H9 (cell line): Measurements from ENCODE around the gene CD320. TPM values are rescaled to one million over a fixed set of nuclear protein-coding genes. Genes with fewer than 3 reads are reported as not detected.

Experiments
- DNase-seq: peaks from one replicate; pipeline ENCODE4 v3.0.0-alpha.2; 2017
- H2AFZ ChIP-seq: one replicate; pipeline ENCODE4 v1.6.1; 2013; ENCODE audit warnings: mild to moderate bottlenecking, low read length, control low read depth, moderate library complexity
- H2AK5ac ChIP-seq: 2 replicates; pipeline ENCODE4 v1.6.1; 2013; ENCODE audit warnings: low read length, control low read depth, mixed read lengths; ENCODE audit not compliant: insufficient read length
- H2BK120ac ChIP-seq: one replicate; pipeline ENCODE4 v1.6.1; 2013; ENCODE audit warnings: low read depth, mild to moderate bottlenecking, low read length, control low read depth, inconsistent platforms; ENCODE audit not compliant: poor library complexity, severe bottlenecking
- H2BK12ac ChIP-seq: 2 replicates; pipeline ENCODE4 v1.6.1; 2013; ENCODE audit warnings: low read length, control low read depth, mixed read lengths, low read depth; ENCODE audit not compliant: insufficient read length
- H2BK15ac ChIP-seq: 2 replicates; pipeline ENCODE4 v1.6.1; 2013; ENCODE audit warnings: low read depth, low read length, control low read depth
- H2BK20ac ChIP-seq: one replicate; pipeline ENCODE4 v1.6.1; 2013; ENCODE audit warnings: low read depth, mild to moderate bottlenecking, low read length, control low read depth, inconsistent platforms; ENCODE audit not compliant: poor library complexity, severe bottlenecking
- H2BK5ac ChIP-seq: 2 replicates; pipeline ENCODE4 v1.6.1; 2013; ENCODE audit warnings: low read length, control low read depth, mixed read lengths; ENCODE audit not compliant: insufficient read length
- H3K14ac ChIP-seq: 2 replicates; pipeline ENCODE4 v1.6.1; 2013; ENCODE audit warnings: low read length, control low read depth; ENCODE audit not compliant: insufficient read depth
- H3K18ac ChIP-seq: 2 replicates; pipeline ENCODE4 v1.6.1; 2013; ENCODE audit warnings: low read depth, mild to moderate bottlenecking, mixed read lengths, low read length, control low read depth; ENCODE audit not compliant: insufficient read length
- H3K23ac ChIP-seq: 2 replicates; pipeline ENCODE4 v1.6.1; 2013; ENCODE audit warnings: low read length, control low read depth, mixed read lengths, low read depth; ENCODE audit not compliant: insufficient read length
- H3K23me2 ChIP-seq: 2 replicates; pipeline ENCODE4 v1.6.1; 2013; ENCODE audit warnings: low read depth, mild to moderate bottlenecking, mixed read lengths, low read length, control low read depth; ENCODE audit not compliant: insufficient read length, poor library complexity, severe bottlenecking
- H3K27ac ChIP-seq: 2 replicates; pipeline ENCODE4 v1.5.1; 2013; ENCODE audit warnings: low read length, control low read depth, mixed read lengths, low read depth; ENCODE audit not compliant: insufficient read length
- H3K27me3 ChIP-seq: 2 replicates; pipeline ENCODE4 v1.6.1; 2013; ENCODE audit warnings: low read length, control low read depth, inconsistent platforms; ENCODE audit not compliant: insufficient read depth
- H3K4ac ChIP-seq: 2 replicates; pipeline ENCODE4 v1.6.1; 2013; ENCODE audit warnings: low read depth, mild to moderate bottlenecking, control low read depth, inconsistent platforms, low read length, moderate library complexity
- H3K4me1 ChIP-seq: 2 replicates; pipeline ENCODE4 v1.6.1; 2013; ENCODE audit warnings: low read length, control low read depth, inconsistent platforms; ENCODE audit not compliant: insufficient read depth
- H3K4me2 ChIP-seq: 2 replicates; pipeline ENCODE4 v1.6.1; 2013; ENCODE audit warnings: low read length, control low read depth, mixed read lengths; ENCODE audit not compliant: insufficient read length, insufficient read depth
- H3K56ac ChIP-seq: 2 replicates; pipeline ENCODE4 v1.6.1; 2013; ENCODE audit warnings: low read depth, mild to moderate bottlenecking, mixed read lengths, low read length, control low read depth; ENCODE audit not compliant: insufficient read length
- H3K79me1 ChIP-seq: 2 replicates; pipeline ENCODE4 v1.6.1; 2013; ENCODE audit warnings: low read depth, mild to moderate bottlenecking, moderate library complexity, low read length, control low read depth, inconsistent platforms; ENCODE audit not compliant: insufficient read depth, poor library complexity, severe bottlenecking
- H3K79me2 ChIP-seq: 2 replicates; pipeline ENCODE4 v1.6.1; 2013; ENCODE audit warnings: low read length, control low read depth, inconsistent platforms; ENCODE audit not compliant: insufficient read depth
- H3K9ac ChIP-seq: 2 replicates; pipeline ENCODE4 v1.6.1; 2013; ENCODE audit warnings: low read length, control low read depth, mixed read lengths; ENCODE audit not compliant: insufficient read length; ENCODE audit errors: extremely low read depth
- H3K9me3 ChIP-seq: one replicate; pipeline ENCODE4 v1.6.1; 2013; ENCODE audit warnings: low read depth, low read length, inconsistent platforms; ENCODE audit not compliant: control insufficient read depth
- H3T11ph ChIP-seq: one replicate; pipeline ENCODE4 v1.6.1; 2013; ENCODE audit warnings: mild to moderate bottlenecking, low read length, control low read depth, inconsistent platforms
- H4K20me1 ChIP-seq: one replicate; pipeline ENCODE4 v1.6.1; 2013; ENCODE audit not compliant: control insufficient read depth, insufficient read length, insufficient read depth
- H4K5ac ChIP-seq: 2 replicates; pipeline ENCODE4 v1.6.1; 2013; ENCODE audit warnings: low read depth, mild to moderate bottlenecking, mixed read lengths, low read length, control low read depth; ENCODE audit not compliant: insufficient read length
- H4K8ac ChIP-seq: replicated peaks from 2 replicates; pipeline ENCODE4 v1.6.1; 2013; ENCODE audit warnings: low read length, control low read depth, mixed read lengths, low read depth; ENCODE audit not compliant: insufficient read length
- H4K91ac ChIP-seq: 2 replicates; pipeline ENCODE4 v1.6.1; 2013; ENCODE audit warnings: low read depth, mild to moderate bottlenecking, moderate library complexity, mixed read lengths, low read length, control low read depth; ENCODE audit not compliant: insufficient read length
- H3K27ac Mint-ChIP-seq, 3 experiments: 2 replicates in 2 of 3; 3 replicates in 1 of 3; pipeline ENCODE4 v1.8.0; 2020 to 2021; ENCODE audit warnings: mixed read lengths in 3 of 3, mild to moderate bottlenecking in 1 of 3, moderate library complexity in 1 of 3
- H3K27me3 Mint-ChIP-seq: 2 replicates; pipeline ENCODE4 v1.8.0; 2021; ENCODE audit warnings: low read depth, mild to moderate bottlenecking, moderate library complexity, mixed read lengths
- H3K36me3 Mint-ChIP-seq, 3 experiments: 2 replicates in 2 of 3; 3 replicates in 1 of 3; pipeline ENCODE4 v1.8.0; 2020 to 2021; ENCODE audit warnings: low read depth in 3 of 3, mixed read lengths in 3 of 3; ENCODE audit not compliant: insufficient read depth in 1 of 3
- H3K4me1 Mint-ChIP-seq, 2 experiments: 2 replicates each; pipeline ENCODE4 v1.8.0; 2020; ENCODE audit warnings: mixed read lengths in 2 of 2
- H3K4me3 Mint-ChIP-seq, 2 experiments: 2 replicates in 1 of 2; 3 replicates in 1 of 2; pipeline ENCODE4 v1.8.0; 2020 to 2021; ENCODE audit warnings: mild to moderate bottlenecking in 2 of 2, mixed read lengths in 2 of 2, moderate library complexity in 1 of 2
- H3K9me3 Mint-ChIP-seq, 2 experiments: 2 replicates in 1 of 2; 3 replicates in 1 of 2; pipeline ENCODE4 v1.8.0; 2020; ENCODE audit warnings: mild to moderate bottlenecking in 2 of 2, mixed read lengths in 2 of 2, moderate library complexity in 1 of 2
- CTCF ChIP-seq: fragments of 200-600 bp; sonication (generic); conservative IDR thresholded peaks from 3 replicates; pipeline ENCODE4 v1.8.0; 2021; ENCODE audit warnings: antibody characterized with exemption, mild to moderate bottlenecking
- WGBS: extraction: QIAGEN DNeasy Blood & Tissue Kit; methylation state at CpG from one replicate; pipeline ENCODE4 v1.1.7; 2013; ENCODE audit warnings: missing lambda C conversion rate, low lambda C conversion rate, mixed read lengths; ENCODE audit not compliant: insufficient read length; ENCODE audit errors: extremely low coverage; 5-methylcytosine and 5-hydroxymethylcytosine counted together
- total RNA-seq: library from RNA; stranded (reverse); gene quantifications from 2 replicates; pipeline ENCODE4 v1.2.1, GENCODE V29; 2021

Gene CD320
- total RNA-seq, 1 experiment from 2014 or later = 72.1 TPM

GRCh38 chr19:8302734-8303133 is 5.4 kb downstream of the CD320 start:
- no peak for TF ChIP-seq CTCF
- H2AK5ac ChIP-seq = no peak overlapping the region
- no peak overlapping the region for H2BK20ac ChIP-seq
- no peak overlapping the region for H3K14ac ChIP-seq
- no peaks in the 10 kb centered on the region for H3K79me1 ChIP-seq
- Mint-ChIP-seq H3K36me3 (peaks cover 11 to 26% (median 21%) of the 10 kb centered on the region in 3 experiments), H3K4me1 (peaks cover 19 to 24% of the 10 kb centered on the region in 2 experiments), H3K27ac (no peak overlapping the region), H3K9me3 (no peaks in the 10 kb centered on the region), H3K4me3 (no peak overlapping the region), H3K27me3 (no peaks in the 10 kb centered on the region)
- H2BK15ac ChIP-seq = no peak overlapping the region
- H2BK12ac ChIP-seq = no peak overlapping the region
- no peak overlapping the region for H2BK120ac ChIP-seq
- H3K4me2 ChIP-seq = no peak overlapping the region
- H3K79me2 ChIP-seq = no peaks in the 10 kb centered on the region; the same call in 1 of the 2 replicates
- no peak overlapping the region for H3K27ac ChIP-seq
- H4K8ac ChIP-seq = no peak overlapping the region
- H4K91ac ChIP-seq = no peak overlapping the region
- H2AFZ ChIP-seq = no peak overlapping the region
- H3K4ac ChIP-seq = no peak overlapping the region
- H3K23ac ChIP-seq = no peak overlapping the region
- H3K18ac ChIP-seq = no peak overlapping the region
- WGBS = no CpG with 5 or more reads among the region's 7 CpGs
- DNase-seq = no peak
- H3K4me1 ChIP-seq = no peaks in the 10 kb centered on the region
- no peak overlapping the region for H3T11ph ChIP-seq
- no peak overlapping the region for H2BK5ac ChIP-seq
- no peak overlapping the region for H3K56ac ChIP-seq
- no peak overlapping the region for H3K9ac ChIP-seq
- no peak overlapping the region for H4K5ac ChIP-seq
- H3K23me2 ChIP-seq = peaks cover 5% of the 10 kb centered on the region
- no peaks in the 10 kb centered on the region for H4K20me1 ChIP-seq
- no peaks in the 10 kb centered on the region for H3K9me3 ChIP-seq
- no peaks in the 10 kb centered on the region for H3K27me3 ChIP-seq
